ENCODE measurements around the gene APOA4. TPM values are rescaled to one million over a fixed set of nuclear protein-coding genes. Genes with fewer than 3 reads are reported as not detected.

The APOA4 gene
- total RNA-seq, 1 experiment from 2014 or later: not detected

DNA sequence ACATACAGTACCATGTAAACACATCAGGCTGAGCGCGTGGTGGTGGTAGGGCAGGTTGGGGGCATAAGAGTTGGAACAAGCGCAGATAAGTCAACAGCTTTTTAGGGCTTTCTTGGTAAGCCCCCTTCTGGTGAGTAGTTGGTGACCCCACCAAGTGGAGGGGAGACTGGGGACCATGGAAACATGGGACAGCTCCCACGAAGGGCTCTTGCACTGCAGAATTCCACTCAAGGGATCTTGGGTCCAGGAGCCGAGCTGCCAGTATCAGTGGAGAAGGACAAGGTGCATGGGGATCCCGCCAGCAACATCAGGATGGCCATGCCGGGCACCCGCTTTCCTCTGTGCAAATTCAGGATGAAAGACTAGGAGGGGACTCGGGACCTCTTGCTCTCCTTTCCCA lies 20.6 kb upstream of the APOA4 start:
- BruUV-seq (replicated peaks): TSS peak; percentile 51
- POLR2A ChIA-PET: no interaction called here
- ATAC-seq (no peak), DNase-seq (ENCODE audit: low read depth, low spot score) (no peak)
- H3K36me3 ChIP-seq (ENCODE audit: control insufficient read depth, insufficient read depth, low read length): no peaks in the 10 kb centered on the region; the same call in 1 of the 2 replicates
- TF ChIP-seq SIN3A (IDR thresholded peaks at IDR 0.05; ENCODE audit: borderline replicate concordance, insufficient read depth, low read depth, low read length) (no peak), TCF7L2 (IDR thresholded peaks at IDR 0.05; ENCODE audit: low read depth, low read length) (no peak), POLR2AphosphoS5 (IDR thresholded peaks at IDR 0.05; ENCODE audit: low read depth, low read length) (no peak)
- TF ChIP-seq, protein P1, sequence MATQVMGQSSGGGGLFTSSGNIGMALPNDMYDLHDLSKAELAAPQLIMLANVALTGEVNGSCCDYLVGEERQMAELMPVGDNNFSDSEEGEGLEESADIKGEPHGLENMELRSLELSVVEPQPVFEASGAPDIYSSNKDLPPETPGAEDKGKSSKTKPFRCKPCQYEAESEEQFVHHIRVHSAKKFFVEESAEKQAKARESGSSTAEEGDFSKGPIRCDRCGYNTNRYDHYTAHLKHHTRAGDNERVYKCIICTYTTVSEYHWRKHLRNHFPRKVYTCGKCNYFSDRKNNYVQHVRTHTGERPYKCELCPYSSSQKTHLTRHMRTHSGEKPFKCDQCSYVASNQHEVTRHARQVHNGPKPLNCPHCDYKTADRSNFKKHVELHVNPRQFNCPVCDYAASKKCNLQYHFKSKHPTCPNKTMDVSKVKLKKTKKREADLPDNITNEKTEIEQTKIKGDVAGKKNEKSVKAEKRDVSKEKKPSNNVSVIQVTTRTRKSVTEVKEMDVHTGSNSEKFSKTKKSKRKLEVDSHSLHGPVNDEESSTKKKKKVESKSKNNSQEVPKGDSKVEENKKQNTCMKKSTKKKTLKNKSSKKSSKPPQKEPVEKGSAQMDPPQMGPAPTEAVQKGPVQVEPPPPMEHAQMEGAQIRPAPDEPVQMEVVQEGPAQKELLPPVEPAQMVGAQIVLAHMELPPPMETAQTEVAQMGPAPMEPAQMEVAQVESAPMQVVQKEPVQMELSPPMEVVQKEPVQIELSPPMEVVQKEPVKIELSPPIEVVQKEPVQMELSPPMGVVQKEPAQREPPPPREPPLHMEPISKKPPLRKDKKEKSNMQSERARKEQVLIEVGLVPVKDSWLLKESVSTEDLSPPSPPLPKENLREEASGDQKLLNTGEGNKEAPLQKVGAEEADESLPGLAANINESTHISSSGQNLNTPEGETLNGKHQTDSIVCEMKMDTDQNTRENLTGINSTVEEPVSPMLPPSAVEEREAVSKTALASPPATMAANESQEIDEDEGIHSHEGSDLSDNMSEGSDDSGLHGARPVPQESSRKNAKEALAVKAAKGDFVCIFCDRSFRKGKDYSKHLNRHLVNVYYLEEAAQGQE (IDR thresholded peaks at IDR 0.05; ENCODE audit: insufficient read depth in 1 of 2, low read depth in 2 of 2, low read length in 1 of 2): no peak
- TF ChIP-seq, protein P2, sequence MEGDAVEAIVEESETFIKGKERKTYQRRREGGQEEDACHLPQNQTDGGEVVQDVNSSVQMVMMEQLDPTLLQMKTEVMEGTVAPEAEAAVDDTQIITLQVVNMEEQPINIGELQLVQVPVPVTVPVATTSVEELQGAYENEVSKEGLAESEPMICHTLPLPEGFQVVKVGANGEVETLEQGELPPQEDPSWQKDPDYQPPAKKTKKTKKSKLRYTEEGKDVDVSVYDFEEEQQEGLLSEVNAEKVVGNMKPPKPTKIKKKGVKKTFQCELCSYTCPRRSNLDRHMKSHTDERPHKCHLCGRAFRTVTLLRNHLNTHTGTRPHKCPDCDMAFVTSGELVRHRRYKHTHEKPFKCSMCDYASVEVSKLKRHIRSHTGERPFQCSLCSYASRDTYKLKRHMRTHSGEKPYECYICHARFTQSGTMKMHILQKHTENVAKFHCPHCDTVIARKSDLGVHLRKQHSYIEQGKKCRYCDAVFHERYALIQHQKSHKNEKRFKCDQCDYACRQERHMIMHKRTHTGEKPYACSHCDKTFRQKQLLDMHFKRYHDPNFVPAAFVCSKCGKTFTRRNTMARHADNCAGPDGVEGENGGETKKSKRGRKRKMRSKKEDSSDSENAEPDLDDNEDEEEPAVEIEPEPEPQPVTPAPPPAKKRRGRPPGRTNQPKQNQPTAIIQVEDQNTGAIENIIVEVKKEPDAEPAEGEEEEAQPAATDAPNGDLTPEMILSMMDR (IDR thresholded peaks at IDR 0.05): no peak
- H3K9me3 ChIP-seq (ENCODE audit: control insufficient read depth, insufficient read depth, low read depth, low read length): no peaks in the 10 kb centered on the region
- H3K27ac ChIP-seq (ENCODE audit: low read length): no peak overlapping the region
- CTCF ChIA-PET: no interaction called here
- no peaks in the 10 kb centered on the region for H3K4me1 ChIP-seq (ENCODE audit: control insufficient read depth, insufficient read depth, low read length)
- no peak overlapping the region for H3K4me3 ChIP-seq (ENCODE audit: low read depth in 2 of 2, low read length in 2 of 2)
- no peaks in the 10 kb centered on the region for H3K27me3 ChIP-seq (ENCODE audit: control insufficient read depth, insufficient read depth, low read length)
- in situ Hi-C loops (cut with HindIII; ENCODE audit: low pct_unique_long_range_greater_than_20kb, low sequenced_read_pairs) (no loop called here), intact Hi-C loops (cut with micrococcal nuclease; ENCODE audit: unreplicated experiment) (no loop called here)

DNA sequence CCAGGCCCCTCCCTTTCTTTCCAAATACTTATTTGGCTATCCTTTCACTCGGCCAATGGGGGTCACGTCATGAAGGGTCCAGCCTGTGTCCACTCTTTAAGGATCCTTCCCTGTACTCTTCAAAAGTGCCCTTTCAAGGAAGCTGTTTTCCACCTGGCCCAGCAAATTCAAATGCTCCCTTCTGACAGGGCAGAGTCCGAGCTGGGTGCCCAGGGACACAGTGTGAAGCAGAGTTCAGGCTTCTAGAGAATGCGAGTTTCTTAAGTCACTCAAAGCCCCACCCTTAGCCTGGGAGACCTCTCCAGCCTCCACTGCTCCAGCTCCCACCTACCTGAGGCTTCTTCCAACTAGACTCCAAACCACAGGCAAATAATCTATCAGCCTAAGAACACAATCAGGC lies 19.8 kb upstream of the APOA4 start:
- H3K27ac ChIP-seq (ENCODE audit: low read length): no peak overlapping the region
- H3K4me3 ChIP-seq (ENCODE audit: low read depth in 2 of 2, low read length in 2 of 2): no peak overlapping the region
- no peaks in the 10 kb centered on the region for H3K27me3 ChIP-seq (ENCODE audit: control insufficient read depth, insufficient read depth, low read length)
- BruUV-seq (replicated peaks): no TSS peak
- in situ Hi-C loops (cut with HindIII; ENCODE audit: low pct_unique_long_range_greater_than_20kb, low sequenced_read_pairs): no loop called here
- no peaks in the 10 kb centered on the region for H3K4me1 ChIP-seq (ENCODE audit: control insufficient read depth, insufficient read depth, low read length)
- CTCF ChIA-PET: no interaction called here
- ATAC-seq: no peak
- H3K36me3 ChIP-seq (ENCODE audit: control insufficient read depth, insufficient read depth, low read length): no peaks in the 10 kb centered on the region; the same call in 1 of the 2 replicates
- no peaks in the 10 kb centered on the region for H3K9me3 ChIP-seq (ENCODE audit: control insufficient read depth, insufficient read depth, low read depth, low read length)
- POLR2A ChIA-PET: no interaction called here
- intact Hi-C loops (cut with micrococcal nuclease; ENCODE audit: unreplicated experiment): no loop called here
- no peak for TF ChIP-seq POLR2AphosphoS5 (IDR thresholded peaks at IDR 0.05; ENCODE audit: low read depth, low read length)
- no peak for TF ChIP-seq SIN3A (IDR thresholded peaks at IDR 0.05; ENCODE audit: borderline replicate concordance, insufficient read depth, low read depth, low read length)
- TF ChIP-seq TCF7L2 (IDR thresholded peaks at IDR 0.05; ENCODE audit: low read depth, low read length): no peak
- TF ChIP-seq, protein P2 (IDR thresholded peaks at IDR 0.05): no peak
- TF ChIP-seq, protein P1 (IDR thresholded peaks at IDR 0.05; ENCODE audit: insufficient read depth in 1 of 2, low read depth in 2 of 2, low read length in 1 of 2): no peak
- no peak for DNase-seq (ENCODE audit: low read depth, low spot score)

All from Panc1 (cell line).